Measurements from ENCODE around the gene CNOT6.

GRCh38 chr5:180555168-180555921, 61.2 kb downstream of the CNOT6 start:
- TF ChIP-seq, protein P1, sequence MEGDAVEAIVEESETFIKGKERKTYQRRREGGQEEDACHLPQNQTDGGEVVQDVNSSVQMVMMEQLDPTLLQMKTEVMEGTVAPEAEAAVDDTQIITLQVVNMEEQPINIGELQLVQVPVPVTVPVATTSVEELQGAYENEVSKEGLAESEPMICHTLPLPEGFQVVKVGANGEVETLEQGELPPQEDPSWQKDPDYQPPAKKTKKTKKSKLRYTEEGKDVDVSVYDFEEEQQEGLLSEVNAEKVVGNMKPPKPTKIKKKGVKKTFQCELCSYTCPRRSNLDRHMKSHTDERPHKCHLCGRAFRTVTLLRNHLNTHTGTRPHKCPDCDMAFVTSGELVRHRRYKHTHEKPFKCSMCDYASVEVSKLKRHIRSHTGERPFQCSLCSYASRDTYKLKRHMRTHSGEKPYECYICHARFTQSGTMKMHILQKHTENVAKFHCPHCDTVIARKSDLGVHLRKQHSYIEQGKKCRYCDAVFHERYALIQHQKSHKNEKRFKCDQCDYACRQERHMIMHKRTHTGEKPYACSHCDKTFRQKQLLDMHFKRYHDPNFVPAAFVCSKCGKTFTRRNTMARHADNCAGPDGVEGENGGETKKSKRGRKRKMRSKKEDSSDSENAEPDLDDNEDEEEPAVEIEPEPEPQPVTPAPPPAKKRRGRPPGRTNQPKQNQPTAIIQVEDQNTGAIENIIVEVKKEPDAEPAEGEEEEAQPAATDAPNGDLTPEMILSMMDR (conservative IDR thresholded peaks at IDR 0.05; ENCODE audit: low read depth, low read length), result no peak
- no peak for TF ChIP-seq EZH2 (IDR thresholded peaks at IDR 0.05; ENCODE audit: low read length, unreplicated experiment)

Data from PC-3 (cell line).